HG03066 (cell line): ENCODE measurements around the gene MARF1.
A peak's percentile ranks its signal among the peaks of the same experiment; 100 is the strongest.
"Not testable (repeated sequence)": the region's sequence is repeated elsewhere in the genome, so short reads cannot be mapped to it uniquely, and the experiment has no call there.

Experiments
- ATAC-seq: cut with Tn5 transposase; IDR thresholded peaks from one replicate; pipeline ENCODE4 v1.9.1; 2021; ENCODE audit warnings: low read depth; ENCODE audit not compliant: unreplicated experiment

The MARF1 gene

DNA sequence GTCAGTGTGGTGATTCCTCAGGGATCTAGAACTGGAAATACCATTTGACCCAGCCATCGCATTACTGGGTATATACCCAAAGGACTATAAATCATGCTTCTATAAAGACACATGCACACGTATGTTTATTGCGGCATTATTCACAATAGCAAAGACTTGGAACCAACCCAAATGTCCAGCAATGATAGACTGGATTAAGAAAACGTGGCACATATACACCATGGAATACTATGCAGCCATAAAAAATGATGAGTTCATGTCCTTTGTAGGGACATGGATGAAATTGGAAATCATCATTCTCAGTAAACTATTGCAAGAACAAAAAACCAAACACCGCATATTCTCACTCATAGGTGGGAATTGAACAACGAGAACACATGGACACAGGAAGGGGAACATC is 12.6 kb upstream of the MARF1 start:
- ATAC-seq: not testable (repeated sequence)

DNA sequence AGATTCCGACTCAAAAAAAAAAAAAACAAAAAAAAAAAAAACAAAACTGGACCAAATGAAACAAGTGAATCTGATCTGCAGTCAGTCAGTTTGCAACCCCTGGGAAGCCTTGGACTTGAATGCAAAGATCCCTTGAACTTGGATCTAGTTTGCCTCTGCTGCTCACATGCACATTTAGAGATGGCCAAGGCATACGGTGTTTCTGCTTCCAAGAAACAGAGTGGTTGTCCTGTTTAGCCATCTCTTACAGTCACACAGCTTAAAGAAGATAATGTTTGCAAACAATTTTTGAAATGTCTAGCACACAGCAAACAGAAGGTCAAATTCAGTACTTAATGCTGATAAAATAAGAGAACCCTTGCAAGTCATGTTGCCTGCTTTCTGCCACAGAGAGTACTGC is 11.6 kb upstream of the MARF1 start:
- no peak for ATAC-seq

DNA sequence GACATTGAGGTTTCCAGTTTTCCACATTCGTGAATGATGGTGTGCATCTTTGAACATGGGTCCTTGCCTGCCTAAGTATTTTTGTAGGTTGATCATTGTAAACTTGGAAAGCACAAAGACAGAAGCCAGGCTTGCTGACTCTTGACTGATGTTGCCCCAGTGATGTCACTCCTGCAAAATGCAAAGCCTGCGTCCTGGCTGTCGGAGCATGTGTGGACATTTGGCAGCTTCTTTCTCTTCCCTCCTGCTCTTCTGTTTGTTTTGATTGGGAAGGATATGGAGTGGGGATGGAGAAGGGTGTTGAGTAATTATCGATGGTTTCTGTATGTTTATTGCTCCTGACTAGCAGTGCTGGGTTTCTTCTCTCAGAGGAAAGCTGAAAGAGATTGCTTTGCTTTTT is 10.3 kb upstream of the MARF1 start:
- no peak for ATAC-seq

GRCh38 chr16:15652293-15653001 is 9.5 kb upstream of the MARF1 start:
- no peak for ATAC-seq

DNA sequence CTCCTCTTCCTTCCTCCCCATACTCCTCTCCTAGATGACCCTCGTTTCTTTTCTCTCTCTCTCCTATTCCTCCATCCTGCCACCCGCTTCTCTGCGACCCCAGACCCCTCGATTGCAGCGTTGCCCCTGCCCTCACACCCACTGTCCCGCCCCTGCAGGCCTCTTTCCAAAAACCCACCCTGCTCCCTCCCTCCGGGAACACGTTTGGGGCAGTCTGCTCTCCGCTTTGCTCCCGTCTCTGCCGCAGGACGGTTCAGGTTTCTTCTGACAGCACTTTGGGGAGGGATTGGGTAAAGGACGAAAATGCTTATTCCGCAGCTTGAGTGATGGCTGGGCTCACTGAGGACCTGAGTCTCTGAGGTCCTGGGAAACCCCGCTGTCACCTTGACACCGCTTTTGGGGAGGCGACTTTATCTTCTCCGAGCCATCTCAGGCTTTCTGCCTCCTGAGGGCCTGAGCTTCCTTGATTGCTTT is 7.8 kb upstream of the MARF1 start:
- ATAC-seq: no peak

- peak; percentile 75 for ATAC-seq
Measured at GRCh38 chr16:15650019-15650697, 7.2 kb upstream of the MARF1 start, which contains the start of gene NDE1. Gene NDE1 (plus strand): TSS chr16:15650245. CDS start chr16:15664779, 14,534 bp downstream.

DNA sequence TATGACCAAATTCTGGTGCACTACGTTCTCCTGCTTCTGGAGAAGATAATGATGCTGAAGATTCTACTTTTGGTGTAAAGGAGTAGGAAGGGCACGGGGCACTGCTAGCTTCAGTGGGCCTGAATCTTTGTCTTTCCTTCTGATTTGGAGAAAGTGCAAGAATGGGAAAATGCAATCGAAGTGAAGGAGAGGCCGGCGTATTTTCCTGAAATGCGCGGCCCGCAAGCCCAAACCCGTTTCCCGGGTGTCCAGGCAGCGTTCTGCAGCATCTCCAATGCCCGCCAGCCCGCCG is 6.7 kb upstream of the MARF1 start:
- ATAC-seq: no peak

DNA sequence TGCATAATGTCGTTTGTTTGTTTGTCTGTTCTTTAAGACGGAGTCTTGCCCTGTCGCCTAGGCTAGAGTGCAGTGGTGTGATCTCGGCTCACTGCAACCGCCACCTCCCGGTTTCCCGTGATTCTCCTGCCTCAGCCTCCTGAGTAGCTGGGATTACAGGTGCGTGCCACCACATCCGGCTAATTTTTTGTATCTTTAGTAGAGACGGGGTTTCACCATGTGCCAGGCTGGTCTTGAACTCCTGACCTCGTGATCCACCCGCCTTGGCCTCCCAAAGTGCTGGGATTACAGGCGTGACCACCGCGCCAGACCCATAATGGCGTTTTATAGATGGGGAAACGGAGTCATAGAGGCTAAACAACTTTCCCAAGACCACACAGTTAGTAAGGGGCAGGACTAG is 6.4 kb upstream of the MARF1 start:
- ATAC-seq: not testable (repeated sequence)

- no peak for ATAC-seq
Measured at GRCh38 chr16:15648135-15648730, 5.3 kb upstream of the MARF1 start.

DNA sequence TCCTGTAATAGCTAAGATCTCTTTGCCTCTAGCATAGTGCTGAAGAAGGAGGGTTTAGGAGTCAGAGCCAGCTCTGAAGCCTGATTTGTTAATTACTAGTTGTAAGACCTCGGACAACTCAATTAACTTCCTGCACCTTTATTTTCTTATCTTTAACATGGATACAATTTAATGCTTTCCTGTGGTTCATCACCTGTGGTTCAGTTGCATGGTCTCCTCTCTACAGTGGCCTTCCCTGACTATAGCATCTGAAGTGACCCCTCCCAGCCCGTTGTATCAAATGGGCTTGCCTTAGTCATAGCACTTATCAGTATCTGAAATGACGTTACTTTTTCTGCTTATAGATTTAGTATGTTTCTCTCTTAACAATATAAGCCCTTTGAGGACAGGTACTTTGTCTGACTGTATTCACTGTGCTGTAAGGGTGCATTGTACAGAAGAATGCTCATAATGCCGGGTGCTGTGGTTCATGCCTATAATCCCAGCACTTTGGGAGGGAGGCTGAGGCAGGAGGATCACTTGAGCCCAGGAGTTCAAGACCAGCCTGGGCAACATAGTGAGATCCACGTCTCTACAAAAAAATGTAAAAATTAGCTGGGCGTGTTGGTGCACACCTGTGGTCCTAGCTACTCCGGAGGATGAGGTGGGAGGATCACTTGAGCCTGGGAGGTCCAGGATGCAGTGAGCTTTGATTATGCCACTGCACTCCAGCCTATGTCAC is 4.5 kb upstream of the MARF1 start:
- ATAC-seq: no peak

- ATAC-seq: not testable (repeated sequence)
Measured at GRCh38 chr16:15646557-15647293, 3.8 kb upstream of the MARF1 start.

DNA sequence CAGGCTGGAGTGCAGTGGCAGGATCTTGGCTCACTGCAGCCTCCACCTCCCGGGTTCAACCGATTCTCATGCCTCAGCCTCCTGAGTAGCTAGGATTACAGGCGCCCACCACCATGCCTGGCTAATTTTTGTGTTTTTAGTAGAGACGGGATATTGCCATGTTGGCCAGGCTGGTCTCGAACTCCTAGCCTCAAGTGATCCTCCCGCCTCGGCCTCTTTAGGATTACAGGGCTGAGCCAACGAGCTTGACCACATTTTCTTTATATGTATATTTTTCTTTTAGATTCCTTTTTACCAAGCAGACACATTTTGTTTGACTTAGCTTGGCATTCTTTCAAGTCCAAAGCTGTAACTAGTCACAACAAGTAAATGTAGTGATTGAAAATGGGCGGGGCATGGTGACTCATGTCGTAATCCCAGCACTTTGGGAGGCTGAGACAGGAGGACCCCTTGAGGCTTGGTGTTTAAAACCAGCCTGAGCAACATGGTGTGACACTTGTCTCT is 2.1 kb upstream of the MARF1 start:
- not testable (repeated sequence) for ATAC-seq

- no peak for ATAC-seq
Measured at GRCh38 chr16:15644267-15644961, 1.5 kb upstream of the MARF1 start.

GRCh38 chr16:15643946-15644250 is 944 bp upstream of the MARF1 start:
- ATAC-seq: no peak

GRCh38 chr16:15642557-15643047 is 352 bp downstream of the MARF1 start:
- peak; percentile 66 for ATAC-seq

- no peak for ATAC-seq
Measured at GRCh38 chr16:15641753-15642556, 999 bp downstream of the MARF1 start.

DNA sequence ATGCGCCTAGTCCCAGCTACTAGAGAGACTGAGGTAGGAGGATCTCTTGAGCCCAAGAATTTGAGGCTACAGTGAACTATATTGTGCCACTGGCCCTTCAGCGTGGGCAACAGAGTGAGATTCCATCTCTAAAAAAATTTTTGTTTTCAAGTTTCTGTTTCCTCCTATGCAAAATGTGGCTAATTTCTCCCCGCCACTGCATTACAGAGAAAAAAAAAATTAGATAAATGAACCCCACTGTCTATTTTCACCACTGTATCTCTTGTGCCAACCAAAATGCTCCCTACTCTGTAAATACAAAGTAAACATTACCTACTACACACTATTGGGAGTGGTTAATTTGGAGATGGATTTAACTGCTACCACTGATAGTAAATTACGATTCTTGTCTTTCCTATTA is 2.0 kb downstream of the MARF1 start:
- ATAC-seq: no peak

- no peak for ATAC-seq
Measured at GRCh38 chr16:15639061-15639568, 3.8 kb downstream of the MARF1 start.

DNA sequence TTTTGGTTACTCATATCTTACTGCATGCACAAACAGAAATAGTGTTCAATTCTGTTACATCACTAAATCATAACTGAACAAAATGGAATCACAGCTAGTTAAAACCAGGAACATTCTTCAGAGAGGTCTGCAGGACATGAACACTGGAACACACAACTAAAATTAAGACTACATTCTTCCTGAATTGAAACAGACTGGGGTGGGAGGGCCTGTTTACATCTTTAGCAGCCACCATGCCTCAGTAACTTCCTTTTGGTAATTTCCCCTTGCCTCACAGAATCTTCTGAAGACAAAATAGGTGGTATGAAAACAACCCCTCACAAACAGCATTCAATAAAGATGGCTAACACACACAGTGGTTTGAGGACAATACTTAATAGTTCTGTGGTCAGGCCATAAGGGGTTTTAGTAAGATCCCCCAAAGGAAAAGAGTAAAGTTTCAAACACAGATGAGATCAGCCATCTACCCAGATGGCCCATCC is 6.5 kb downstream of the MARF1 start:
- no peak for ATAC-seq
